ENCODE data around the gene NHLRC4. TPM values are rescaled to one million over a fixed set of nuclear protein-coding genes. Genes with fewer than 3 reads are reported as not detected.

Gene NHLRC4
- total and polyA plus RNA-seq, 2 of the 4 experiments (the other 2 are of a cell fraction) = 0.72 to 0.84 TPM

DNA sequence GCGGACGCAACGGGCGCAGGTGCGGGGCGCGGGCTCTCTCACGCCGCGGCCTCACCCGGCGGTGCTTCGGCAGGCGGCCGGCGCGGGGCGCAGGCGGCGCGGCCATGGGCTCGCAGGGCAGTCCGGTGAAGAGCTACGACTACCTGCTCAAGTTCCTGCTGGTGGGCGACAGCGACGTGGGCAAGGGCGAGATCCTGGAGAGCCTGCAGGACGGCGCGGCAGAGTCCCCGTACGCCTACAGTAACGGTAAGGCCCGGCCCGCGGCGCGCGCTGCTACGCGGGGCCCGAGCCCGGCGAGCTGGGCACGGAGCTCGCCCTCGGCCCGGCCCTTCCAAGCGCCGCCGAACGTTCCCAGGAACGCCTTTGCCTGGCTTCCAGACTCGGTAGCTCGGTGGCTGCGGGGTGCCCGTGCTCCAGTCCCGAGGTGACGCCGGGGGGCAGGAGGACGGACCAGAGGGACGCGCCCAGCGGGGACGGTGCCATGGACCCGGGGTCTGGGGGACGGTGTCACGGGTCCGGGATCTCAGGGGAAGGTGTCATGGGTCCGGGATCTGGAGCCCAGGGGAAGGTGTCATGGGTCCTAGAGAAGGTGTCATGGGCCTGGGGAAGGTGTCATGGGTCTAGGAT lies 23.5 kb downstream of the NHLRC4 start (continued):
- TF ChIP-seq, protein P1, sequence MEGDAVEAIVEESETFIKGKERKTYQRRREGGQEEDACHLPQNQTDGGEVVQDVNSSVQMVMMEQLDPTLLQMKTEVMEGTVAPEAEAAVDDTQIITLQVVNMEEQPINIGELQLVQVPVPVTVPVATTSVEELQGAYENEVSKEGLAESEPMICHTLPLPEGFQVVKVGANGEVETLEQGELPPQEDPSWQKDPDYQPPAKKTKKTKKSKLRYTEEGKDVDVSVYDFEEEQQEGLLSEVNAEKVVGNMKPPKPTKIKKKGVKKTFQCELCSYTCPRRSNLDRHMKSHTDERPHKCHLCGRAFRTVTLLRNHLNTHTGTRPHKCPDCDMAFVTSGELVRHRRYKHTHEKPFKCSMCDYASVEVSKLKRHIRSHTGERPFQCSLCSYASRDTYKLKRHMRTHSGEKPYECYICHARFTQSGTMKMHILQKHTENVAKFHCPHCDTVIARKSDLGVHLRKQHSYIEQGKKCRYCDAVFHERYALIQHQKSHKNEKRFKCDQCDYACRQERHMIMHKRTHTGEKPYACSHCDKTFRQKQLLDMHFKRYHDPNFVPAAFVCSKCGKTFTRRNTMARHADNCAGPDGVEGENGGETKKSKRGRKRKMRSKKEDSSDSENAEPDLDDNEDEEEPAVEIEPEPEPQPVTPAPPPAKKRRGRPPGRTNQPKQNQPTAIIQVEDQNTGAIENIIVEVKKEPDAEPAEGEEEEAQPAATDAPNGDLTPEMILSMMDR (conservative IDR thresholded peaks at IDR 0.05; ENCODE audit: low read depth, low read length) = peak; percentile 10; the same call in 1 of the 2 replicates
- no peak for TF ChIP-seq RAD21 (IDR thresholded peaks at IDR 0.05; ENCODE audit: low read length)
- TF ChIP-seq NFE2L2 (IDR thresholded peaks at IDR 0.05; ENCODE audit: low read depth, low read length) = no peak

- H3K4me2 ChIP-seq (ENCODE audit: low read depth, low read length) = peak overlapping the region; percentile 95
- H3K9ac ChIP-seq (ENCODE audit: low read depth, low read length) = peak overlapping the region; percentile 74
- H4K5ac ChIP-seq (ENCODE audit: low read depth, low read length) = no peak overlapping the region
- H4K8ac ChIP-seq (ENCODE audit: low read depth in 2 of 2, low read length in 2 of 2) = no peak overlapping the region
- peak overlapping the region; percentile 92 for H3K23ac ChIP-seq (ENCODE audit: low read depth, low read length)
- H4K91ac ChIP-seq (ENCODE audit: insufficient read depth, low read depth, low read length) = no peak overlapping the region
- POLR2A ChIA-PET (ENCODE audit: unreplicated experiment) = no interaction called here
- ATAC-seq (ENCODE audit: low read depth) (no peak), DNase-seq (no peak)
- intact Hi-C loops (cut with micrococcal nuclease) = no loop called here
- no peaks in the 10 kb centered on the region for H3K27me3 ChIP-seq (ENCODE audit: control insufficient read depth, insufficient read depth, low read length)
- in situ Hi-C loops (cut with MboI; ENCODE audit: low sequenced_read_pairs) = no loop called here
- H2AK5ac ChIP-seq (ENCODE audit: low read depth, low read length) = peak overlapping the region; percentile 67
- peaks cover 25 to 79% of the 10 kb centered on the region in 2 experiments; a peak in 3 of 4 replicates for H3K79me1 ChIP-seq (ENCODE audit: low read depth in 1 of 2, low read length in 2 of 2)
- no peak overlapping the region for H2BK5ac ChIP-seq (ENCODE audit: low read depth, low read length, poor library complexity, severe bottlenecking)
- H3K4me1 ChIP-seq (ENCODE audit: control insufficient read depth, insufficient read depth, low read length) = peaks cover 18% of the 10 kb centered on the region
- peaks cover 53% of the 10 kb centered on the region for H4K20me1 ChIP-seq (ENCODE audit: insufficient read depth, low read length)
- 46% methylated on average over 7 of the region's 10 CpGs; no CpG with 5 or more reads in 1 of the 2 experiments for WGBS, 2 experiments (ENCODE audit: extremely low coverage in 2 of 2, insufficient read length in 1 of 2)
- peak overlapping the region; percentile 98 for H3K4me3 ChIP-seq (ENCODE audit: insufficient read depth, low read depth, low read length)
- peak overlapping the region; percentile 95 for H2AK9ac ChIP-seq (replicated peaks; ENCODE audit: low read depth, low read length, poor library complexity)
- H3K36me3 ChIP-seq (ENCODE audit: control insufficient read depth, insufficient read depth, low read length) = 0 out of 2 replicates have a peak, but pooled peaks cover 2% of the 10 kb centered on the region
- H3K27ac ChIP-seq (ENCODE audit: insufficient read depth, low read length) = peak overlapping the region; percentile 38
- peak overlapping the region; percentile 76; the same call in 1 of the 2 replicates for H3K14ac ChIP-seq (replicated peaks; ENCODE audit: low read depth, low read length)
- no peak overlapping the region for H2BK15ac ChIP-seq (ENCODE audit: low read depth, low read length)
- peak overlapping the region; percentile 94 for H2AFZ ChIP-seq (replicated peaks; ENCODE audit: low read length, poor library complexity)
- CTCF ChIA-PET = interaction anchor here (0.8 kb wide), 1 partner anchor 10 kb away, joined by 3 read pairs; no protein-coding TSS in a partner anchor
- BruUV-seq (replicated peaks) = no TSS peak
- no peak overlapping the region for H2BK120ac ChIP-seq (ENCODE audit: low read depth, low read length)
- peaks cover 18% of the 10 kb centered on the region; the same call in 1 of the 2 replicates for H3K9me1 ChIP-seq (ENCODE audit: insufficient read depth, low read length)
- no peak overlapping the region for H3K56ac ChIP-seq (ENCODE audit: extremely low read depth, insufficient read depth, low read length)
- H3K9me3 ChIP-seq (ENCODE audit: control insufficient read depth, insufficient read depth, low read length) = no peaks in the 10 kb centered on the region
- peak overlapping the region; percentile 82 for H3K4ac ChIP-seq (ENCODE audit: low read depth, low read length)
- dilution Hi-C loops (cut with HindIII; ENCODE audit: low sequenced_read_pairs, unreplicated experiment) = no loop called here
- H2BK20ac ChIP-seq (ENCODE audit: low read depth, low read length) = no peak overlapping the region
- H3K18ac ChIP-seq (ENCODE audit: low read depth, low read length) = no peak overlapping the region
- no peak for TF ChIP-seq FOS (IDR thresholded peaks at IDR 0.05; ENCODE audit: low read depth, low read length)
- TF ChIP-seq MAFK (IDR thresholded peaks at IDR 0.05; ENCODE audit: low read depth, low read length) = no peak
- TF ChIP-seq POLR2A (IDR thresholded peaks at IDR 0.05; ENCODE audit: low read depth, low read length) = no peak
- TF ChIP-seq, protein P1 (conservative IDR thresholded peaks at IDR 0.05; ENCODE audit: low read depth, low read length) = no peak
- TF ChIP-seq, protein P2, sequence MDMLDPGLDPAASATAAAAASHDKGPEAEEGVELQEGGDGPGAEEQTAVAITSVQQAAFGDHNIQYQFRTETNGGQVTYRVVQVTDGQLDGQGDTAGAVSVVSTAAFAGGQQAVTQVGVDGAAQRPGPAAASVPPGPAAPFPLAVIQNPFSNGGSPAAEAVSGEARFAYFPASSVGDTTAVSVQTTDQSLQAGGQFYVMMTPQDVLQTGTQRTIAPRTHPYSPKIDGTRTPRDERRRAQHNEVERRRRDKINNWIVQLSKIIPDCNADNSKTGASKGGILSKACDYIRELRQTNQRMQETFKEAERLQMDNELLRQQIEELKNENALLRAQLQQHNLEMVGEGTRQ (IDR thresholded peaks at IDR 0.05; ENCODE audit: low read depth, low read length) = no peak
- no peak for TF ChIP-seq NFE2L2 (IDR thresholded peaks at IDR 0.05; ENCODE audit: low read depth, low read length)
- TF ChIP-seq CEBPB (IDR thresholded peaks at IDR 0.05; ENCODE audit: low read depth, low read length) = no peak
- no peak for TF ChIP-seq BHLHE40 (IDR thresholded peaks at IDR 0.05; ENCODE audit: low read depth, low read length)
These were observed 24.0 kb downstream of the NHLRC4 start for GRCh38 chr16:590815-591200.
